Calu3 (cell line): Measurements from ENCODE around the gene BRINP1. TPM values are rescaled to one million over a fixed set of nuclear protein-coding genes. Genes with fewer than 3 reads are reported as not detected.

ENCODE experiments used
- BruUV-seq: library from RNA; stranded (reverse); fragments of 400-500 nt; replicated peaks from 2 replicates; lab custom pipeline; 2021; lab: Mats Ljungman, UMichigan
- CTCF ChIA-PET: fragments of 300-600 bp; sonication (Branson Sonifier 250); formaldehyde crosslinking; loops from one replicate; lab custom pipeline; 2022; ENCODE audit warnings: antibody characterized with exemption; lab: Charles Lee
- DNase-seq: peaks from one replicate; pipeline ENCODE4 v3.0.0; 2022
- H3K27ac Mint-ChIP-seq: one replicate; pipeline ENCODE4 v1.8.0; 2022; ENCODE audit warnings: mixed read lengths; ENCODE audit not compliant: unreplicated experiment
- H3K27me3 Mint-ChIP-seq: one replicate; pipeline ENCODE4 v1.8.0; 2022; ENCODE audit warnings: mixed read lengths; ENCODE audit not compliant: unreplicated experiment
- H3K36me3 Mint-ChIP-seq: one replicate; pipeline ENCODE4 v1.8.0; 2022; ENCODE audit warnings: mild to moderate bottlenecking, moderate library complexity, mixed read lengths; ENCODE audit not compliant: insufficient read depth, unreplicated experiment
- H3K4me1 Mint-ChIP-seq: one replicate; pipeline ENCODE4 v1.8.0; 2022; ENCODE audit warnings: mild to moderate bottlenecking, low read depth, mixed read lengths; ENCODE audit not compliant: unreplicated experiment
- H3K4me3 Mint-ChIP-seq: one replicate; pipeline ENCODE4 v1.8.0; 2022; ENCODE audit warnings: mild to moderate bottlenecking, low read depth, moderate library complexity, mixed read lengths; ENCODE audit not compliant: unreplicated experiment
- H3K9me3 Mint-ChIP-seq: one replicate; pipeline ENCODE4 v1.8.0; 2022; ENCODE audit warnings: low read depth, mixed read lengths; ENCODE audit not compliant: unreplicated experiment
- intact Hi-C: fragments of 100-400 bp; cut with micrococcal nuclease; formaldehyde crosslinking; loops from one replicate; pipeline ENCODE4 v1.10.0; 2022; ENCODE audit not compliant: unreplicated experiment
- total RNA-seq: library from RNA; stranded (reverse); gene quantifications from 2 replicates; pipeline ENCODE4 v1.2.3, GENCODE V29; 2022
- TF ChIP-seq, protein P1 (sequence below): fragments of 200-600 bp; IDR thresholded peaks from one replicate; pipeline ENCODE4 v1.8.0; 2022; ENCODE audit warnings: antibody characterized with exemption; ENCODE audit not compliant: unreplicated experiment

The BRINP1 gene
- total RNA-seq, 1 experiment from 2014 or later: not detected

DNA sequence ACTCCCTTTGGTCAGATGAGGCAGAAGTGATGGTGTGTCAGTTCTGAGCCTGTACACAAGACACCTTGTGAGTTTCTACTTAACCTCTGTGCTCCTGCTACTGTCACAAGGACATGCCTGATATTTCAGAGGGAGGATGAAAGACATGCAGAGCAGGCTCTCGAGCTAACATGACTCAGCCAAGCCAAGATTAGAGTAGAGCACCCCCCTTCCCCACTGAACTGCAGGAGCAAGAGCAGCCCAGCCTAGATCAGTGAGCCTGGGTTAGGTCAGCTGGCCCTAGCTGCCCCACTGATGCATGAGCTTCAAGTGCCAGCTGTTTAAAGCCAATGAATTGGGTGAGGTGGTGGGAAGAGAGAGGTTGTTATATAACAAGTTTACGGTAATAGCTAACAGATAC is 36.7 kb downstream of the BRINP1 start:
- Mint-ChIP-seq H3K27me3 (no peaks in the 10 kb centered on the region), H3K4me3 (no peak overlapping the region), H3K27ac (no peak overlapping the region), H3K36me3 (no peaks in the 10 kb centered on the region), H3K9me3 (peaks cover 18% of the 10 kb centered on the region), H3K4me1 (no peaks in the 10 kb centered on the region)
- CTCF ChIA-PET: no interaction called here
- BruUV-seq: no TSS peak
- no peak for DNase-seq
- intact Hi-C loops: no loop called here
- TF ChIP-seq, protein P1, sequence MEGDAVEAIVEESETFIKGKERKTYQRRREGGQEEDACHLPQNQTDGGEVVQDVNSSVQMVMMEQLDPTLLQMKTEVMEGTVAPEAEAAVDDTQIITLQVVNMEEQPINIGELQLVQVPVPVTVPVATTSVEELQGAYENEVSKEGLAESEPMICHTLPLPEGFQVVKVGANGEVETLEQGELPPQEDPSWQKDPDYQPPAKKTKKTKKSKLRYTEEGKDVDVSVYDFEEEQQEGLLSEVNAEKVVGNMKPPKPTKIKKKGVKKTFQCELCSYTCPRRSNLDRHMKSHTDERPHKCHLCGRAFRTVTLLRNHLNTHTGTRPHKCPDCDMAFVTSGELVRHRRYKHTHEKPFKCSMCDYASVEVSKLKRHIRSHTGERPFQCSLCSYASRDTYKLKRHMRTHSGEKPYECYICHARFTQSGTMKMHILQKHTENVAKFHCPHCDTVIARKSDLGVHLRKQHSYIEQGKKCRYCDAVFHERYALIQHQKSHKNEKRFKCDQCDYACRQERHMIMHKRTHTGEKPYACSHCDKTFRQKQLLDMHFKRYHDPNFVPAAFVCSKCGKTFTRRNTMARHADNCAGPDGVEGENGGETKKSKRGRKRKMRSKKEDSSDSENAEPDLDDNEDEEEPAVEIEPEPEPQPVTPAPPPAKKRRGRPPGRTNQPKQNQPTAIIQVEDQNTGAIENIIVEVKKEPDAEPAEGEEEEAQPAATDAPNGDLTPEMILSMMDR: no peak

DNA sequence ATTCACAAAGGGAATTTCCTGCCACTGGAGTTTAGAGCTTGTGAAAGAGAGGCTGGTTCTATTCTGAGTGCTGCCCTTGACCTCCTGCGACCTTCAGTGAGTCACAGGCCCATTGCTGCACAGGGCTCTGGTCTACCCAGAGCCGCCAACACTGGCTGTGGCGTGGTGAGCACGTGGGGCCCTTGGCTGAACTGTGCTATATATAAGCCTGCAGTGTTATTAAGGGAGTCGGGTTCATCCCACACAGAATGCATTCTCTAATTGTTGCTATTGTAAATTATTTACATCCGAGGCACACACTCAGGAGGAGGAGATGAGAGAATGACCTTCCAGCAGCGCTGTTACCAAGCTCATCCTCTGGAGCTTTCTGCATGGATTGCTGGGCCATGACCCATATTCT is 47.1 kb downstream of the BRINP1 start:
- intact Hi-C loops: no loop called here
- Mint-ChIP-seq H3K27me3 (no peaks in the 10 kb centered on the region), H3K4me1 (no peaks in the 10 kb centered on the region), H3K27ac (no peak overlapping the region), H3K4me3 (no peak overlapping the region), H3K36me3 (no peaks in the 10 kb centered on the region), H3K9me3 (peaks cover 13% of the 10 kb centered on the region)
- BruUV-seq: no TSS peak
- CTCF ChIA-PET: no interaction called here
- TF ChIP-seq, protein P1: no peak
- no peak for DNase-seq

DNA sequence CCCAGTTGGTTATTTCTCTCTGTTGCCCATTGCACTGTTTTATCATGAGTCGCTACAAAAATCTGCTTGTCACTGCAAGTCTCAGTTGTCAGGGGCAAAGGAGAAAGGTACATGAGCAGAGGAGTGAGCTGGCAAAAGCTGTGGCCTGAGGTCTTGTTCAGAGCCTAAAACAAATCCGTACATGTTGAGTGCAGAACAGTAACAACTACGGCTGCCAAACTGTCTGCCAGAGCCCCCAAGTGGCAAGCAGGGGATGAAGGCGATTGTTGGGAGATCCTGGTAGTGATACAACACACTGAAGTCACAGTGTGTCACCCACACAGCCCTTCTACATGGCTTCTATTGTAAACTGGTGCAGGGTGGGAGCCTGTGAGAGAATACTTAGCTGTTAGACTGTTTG is 50.9 kb downstream of the BRINP1 start:
- TF ChIP-seq, protein P1: no peak
- H3K4me1 Mint-ChIP-seq: no peaks in the 10 kb centered on the region
- no TSS peak for BruUV-seq
- H3K4me3 Mint-ChIP-seq: no peak overlapping the region
- no peaks in the 10 kb centered on the region for H3K36me3 Mint-ChIP-seq
- no peak for DNase-seq
- H3K9me3 Mint-ChIP-seq: peaks cover 7% of the 10 kb centered on the region
- no peaks in the 10 kb centered on the region for H3K27me3 Mint-ChIP-seq
- intact Hi-C loops: no loop called here
- H3K27ac Mint-ChIP-seq: no peak overlapping the region
- CTCF ChIA-PET: no interaction called here

DNA sequence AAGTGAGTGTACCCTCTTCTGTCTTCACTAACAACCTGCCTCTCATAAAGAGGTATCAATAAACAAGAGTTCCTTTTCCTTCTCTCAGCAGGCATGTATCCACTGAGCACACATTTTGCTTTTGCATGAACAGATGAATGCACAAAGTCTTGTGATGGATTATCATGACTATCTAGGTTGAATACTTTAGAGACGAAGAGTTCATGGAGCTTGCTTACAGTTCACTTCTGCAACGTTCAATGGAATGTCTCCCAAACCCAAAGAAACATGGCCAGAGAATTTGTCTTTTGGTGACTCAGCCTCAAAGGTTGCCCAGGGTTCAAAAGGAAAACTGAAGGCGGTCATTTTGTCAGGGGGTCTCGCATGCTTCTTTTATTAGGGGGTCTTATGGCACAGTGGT is 55.4 kb downstream of the BRINP1 start:
- H3K4me3 Mint-ChIP-seq: no peak overlapping the region
- H3K36me3 Mint-ChIP-seq: no peaks in the 10 kb centered on the region
- H3K9me3 Mint-ChIP-seq: peaks cover 3% of the 10 kb centered on the region
- no peaks in the 10 kb centered on the region for H3K4me1 Mint-ChIP-seq
- intact Hi-C loops: no loop called here
- BruUV-seq: no TSS peak
- no peaks in the 10 kb centered on the region for H3K27me3 Mint-ChIP-seq
- TF ChIP-seq, protein P1: no peak
- H3K27ac Mint-ChIP-seq: no peak overlapping the region
- no peak for DNase-seq
- CTCF ChIA-PET: no interaction called here
